Neural cell (in vitro differentiated cells): ENCODE data around the gene NPAS2.

Experiments used
- EP300 ChIP-seq: fragments of 450-650 bp; conservative IDR thresholded peaks from 2 replicates; pipeline ENCODE4 v1.6.1; 2014; ENCODE audit warnings: antibody characterized with exemption, mild to moderate bottlenecking, moderate library complexity; ENCODE audit not compliant: poor library complexity, severe bottlenecking
- EZH2 ChIP-seq: fragments of 200-600, 300-800 bp; shearing (Covaris generic), sonication (generic); IDR thresholded peaks from 2 replicates; pipeline ENCODE4 v1.6.1; 2014; ENCODE audit warnings: antibody characterized with exemption, low read length, borderline replicate concordance, mild to moderate bottlenecking; ENCODE audit not compliant: insufficient read depth, poor library complexity, severe bottlenecking
- MXI1 ChIP-seq: fragments of 450-650 bp; conservative IDR thresholded peaks from 2 replicates; pipeline ENCODE4 v1.6.1; 2014; ENCODE audit warnings: antibody characterized with exemption, mild to moderate bottlenecking; ENCODE audit not compliant: poor library complexity, severe bottlenecking
- POLR2AphosphoS5 ChIP-seq: IDR thresholded peaks from 2 replicates; pipeline ENCODE4 v1.6.1; 2012
- SMC3 ChIP-seq: fragments of 450-650 bp; conservative IDR thresholded peaks from 2 replicates; pipeline ENCODE4 v1.6.1; 2014; ENCODE audit warnings: antibody characterized with exemption, mild to moderate bottlenecking, moderate library complexity; ENCODE audit not compliant: poor library complexity
- TAF1 ChIP-seq: IDR thresholded peaks from 2 replicates; pipeline ENCODE4 v1.6.1; 2012; ENCODE audit warnings: low read depth
- TF ChIP-seq, protein P1 (sequence below): fragments of 450-650 bp; IDR thresholded peaks from 2 replicates; pipeline ENCODE4 v1.5.1; 2014; ENCODE audit warnings: antibody characterized with exemption, mild to moderate bottlenecking, moderate library complexity; ENCODE audit not compliant: poor library complexity, severe bottlenecking

DNA sequence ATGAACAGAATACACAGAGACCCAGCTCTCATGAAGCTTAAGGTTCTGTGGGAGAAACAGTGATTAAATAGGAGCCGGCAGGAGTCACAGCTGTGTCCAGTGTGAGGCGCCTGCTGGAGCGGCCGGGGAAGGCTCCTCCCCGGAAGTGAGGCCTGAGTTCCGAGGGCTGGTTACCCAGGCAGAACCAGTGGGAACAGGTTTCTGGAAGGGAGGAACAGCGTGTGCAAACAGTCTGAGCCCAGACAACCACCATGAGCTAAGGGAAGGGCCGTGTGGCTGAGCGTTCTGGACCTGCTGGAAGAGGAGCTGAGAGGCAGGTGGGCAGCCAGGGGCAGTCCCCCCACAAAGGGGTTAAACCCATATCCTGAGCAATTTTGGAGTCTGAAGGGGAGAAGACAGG is 26.0 kb upstream of the NPAS2 start:
- TF ChIP-seq, protein P1, sequence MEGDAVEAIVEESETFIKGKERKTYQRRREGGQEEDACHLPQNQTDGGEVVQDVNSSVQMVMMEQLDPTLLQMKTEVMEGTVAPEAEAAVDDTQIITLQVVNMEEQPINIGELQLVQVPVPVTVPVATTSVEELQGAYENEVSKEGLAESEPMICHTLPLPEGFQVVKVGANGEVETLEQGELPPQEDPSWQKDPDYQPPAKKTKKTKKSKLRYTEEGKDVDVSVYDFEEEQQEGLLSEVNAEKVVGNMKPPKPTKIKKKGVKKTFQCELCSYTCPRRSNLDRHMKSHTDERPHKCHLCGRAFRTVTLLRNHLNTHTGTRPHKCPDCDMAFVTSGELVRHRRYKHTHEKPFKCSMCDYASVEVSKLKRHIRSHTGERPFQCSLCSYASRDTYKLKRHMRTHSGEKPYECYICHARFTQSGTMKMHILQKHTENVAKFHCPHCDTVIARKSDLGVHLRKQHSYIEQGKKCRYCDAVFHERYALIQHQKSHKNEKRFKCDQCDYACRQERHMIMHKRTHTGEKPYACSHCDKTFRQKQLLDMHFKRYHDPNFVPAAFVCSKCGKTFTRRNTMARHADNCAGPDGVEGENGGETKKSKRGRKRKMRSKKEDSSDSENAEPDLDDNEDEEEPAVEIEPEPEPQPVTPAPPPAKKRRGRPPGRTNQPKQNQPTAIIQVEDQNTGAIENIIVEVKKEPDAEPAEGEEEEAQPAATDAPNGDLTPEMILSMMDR, result no peak
- TF ChIP-seq POLR2AphosphoS5 (no peak), EZH2 (no peak), MXI1 (no peak), TAF1 (no peak), EP300 (no peak), SMC3 (no peak)
